Neural cell (in vitro differentiated cells): Measurements from ENCODE around the gene OR6T1. TPM values are rescaled to one million over a fixed set of nuclear protein-coding genes. Genes with fewer than 3 reads are reported as not detected.

ENCODE experiments used
- H2AFZ ChIP-seq: fragments of 200-600, 300-800 bp; sonication (generic), shearing (Covaris generic); 2 replicates; pipeline ENCODE4 v1.6.0; 2014; ENCODE audit warnings: low read depth, mild to moderate bottlenecking, antibody characterized with exemption, low read length, moderate library complexity
- H3F3A ChIP-seq: fragments of 200-600 bp; shearing (Covaris generic); 2 replicates; pipeline ENCODE4 v1.6.1; 2016; ENCODE audit warnings: mild to moderate bottlenecking, moderate library complexity, mixed read lengths, antibody characterized with exemption, low read length; ENCODE audit not compliant: insufficient read depth, poor library complexity, severe bottlenecking
- H3K27ac ChIP-seq: fragments of 200-600, 300-800 bp; sonication (generic), shearing (Covaris generic); 2 replicates; pipeline ENCODE4 v1.5.1; 2014; ENCODE audit warnings: mild to moderate bottlenecking, low read length, moderate library complexity
- H3K27me3 ChIP-seq: fragments of 300-800, 200-600 bp; sonication (generic), shearing (Covaris generic); 2 replicates; pipeline ENCODE4 v1.6.0; 2014; ENCODE audit warnings: mild to moderate bottlenecking, low read depth, low read length, moderate library complexity; ENCODE audit not compliant: insufficient read depth
- H3K36me3 ChIP-seq: fragments of 300-800, 200-600 bp; sonication (generic), shearing (Covaris generic); 2 replicates; pipeline ENCODE4 v1.5.1; 2014; ENCODE audit warnings: mild to moderate bottlenecking, antibody characterized with exemption, low read length, moderate library complexity; ENCODE audit not compliant: insufficient read depth
- H3K4me2 ChIP-seq: fragments of 300-800, 200-600 bp; sonication (generic), shearing (Covaris generic); 2 replicates; pipeline ENCODE4 v1.6.0; 2014; ENCODE audit warnings: mild to moderate bottlenecking, low read length
- H3K4me3 ChIP-seq: fragments of 300-800, 200-600 bp; sonication (generic), shearing (Covaris generic); 2 replicates; pipeline ENCODE4 v1.5.1; 2014; ENCODE audit warnings: mild to moderate bottlenecking, low read length, moderate library complexity
- H3K79me2 ChIP-seq: fragments of 200-600 bp; shearing (Covaris generic); replicated peaks from 2 replicates; pipeline ENCODE4 v1.6.0; 2014; ENCODE audit warnings: mild to moderate bottlenecking, low read length, moderate library complexity; ENCODE audit not compliant: insufficient read depth
- H3K9ac ChIP-seq: fragments of 300-800, 200-600 bp; sonication (generic), shearing (Covaris generic); 2 replicates; pipeline ENCODE4 v1.6.1; 2016; ENCODE audit warnings: mild to moderate bottlenecking, low read length, mixed read lengths
- H3K9me2 ChIP-seq: fragments of 200-600 bp; shearing (Covaris generic); 2 replicates; pipeline ENCODE4 v1.6.1; 2016; ENCODE audit warnings: mild to moderate bottlenecking, low read length, mixed read lengths; ENCODE audit not compliant: insufficient read depth
- H3K9me3 ChIP-seq: fragments of 200-600, 300-800 bp; sonication (generic), shearing (Covaris generic); 2 replicates; pipeline ENCODE4 v1.6.1; 2016; ENCODE audit warnings: mild to moderate bottlenecking, mixed run types, low read length, moderate library complexity, mixed read lengths
- H4K20me1 ChIP-seq: fragments of 200-600 bp; shearing (Covaris generic); 2 replicates; pipeline ENCODE4 v1.6.1; 2016; ENCODE audit warnings: mild to moderate bottlenecking, mixed run types; ENCODE audit not compliant: insufficient read depth
- EP300 ChIP-seq: fragments of 450-650 bp; conservative IDR thresholded peaks from 2 replicates; pipeline ENCODE4 v1.6.1; 2014; ENCODE audit warnings: antibody characterized with exemption, mild to moderate bottlenecking, moderate library complexity; ENCODE audit not compliant: poor library complexity, severe bottlenecking
- EZH2 ChIP-seq: fragments of 200-600, 300-800 bp; shearing (Covaris generic), sonication (generic); IDR thresholded peaks from 2 replicates; pipeline ENCODE4 v1.6.1; 2014; ENCODE audit warnings: antibody characterized with exemption, low read length, borderline replicate concordance, mild to moderate bottlenecking; ENCODE audit not compliant: insufficient read depth, poor library complexity, severe bottlenecking
- MXI1 ChIP-seq: fragments of 450-650 bp; conservative IDR thresholded peaks from 2 replicates; pipeline ENCODE4 v1.6.1; 2014; ENCODE audit warnings: antibody characterized with exemption, mild to moderate bottlenecking; ENCODE audit not compliant: poor library complexity, severe bottlenecking
- POLR2AphosphoS5 ChIP-seq: IDR thresholded peaks from 2 replicates; pipeline ENCODE4 v1.6.1; 2012
- RAD21 ChIP-seq: fragments of 450-650 bp; conservative IDR thresholded peaks from 2 replicates; pipeline ENCODE4 v1.6.1; 2014; ENCODE audit warnings: antibody characterized with exemption, mild to moderate bottlenecking, moderate library complexity
- SMC3 ChIP-seq: fragments of 450-650 bp; conservative IDR thresholded peaks from 2 replicates; pipeline ENCODE4 v1.6.1; 2014; ENCODE audit warnings: antibody characterized with exemption, mild to moderate bottlenecking, moderate library complexity; ENCODE audit not compliant: poor library complexity
- TAF1 ChIP-seq: IDR thresholded peaks from 2 replicates; pipeline ENCODE4 v1.6.1; 2012; ENCODE audit warnings: low read depth
- polyA plus RNA-seq: library from polyadenylated mRNA; depleted of rRNA; stranded (reverse); fragments of >200 nt; gene quantifications from 2 replicates; pipeline ENCODE4 v1.2.3, GENCODE V29; 2014
- TF ChIP-seq, protein P1 (sequence below): IDR thresholded peaks from 2 replicates; pipeline ENCODE4 v1.6.1; 2012; ENCODE audit warnings: borderline replicate concordance
- TF ChIP-seq, protein P2 (sequence below): fragments of 450-650 bp; IDR thresholded peaks from 2 replicates; pipeline ENCODE4 v1.5.1; 2014; ENCODE audit warnings: antibody characterized with exemption, mild to moderate bottlenecking, moderate library complexity; ENCODE audit not compliant: poor library complexity, severe bottlenecking

OR6T1 gene
- polyA plus RNA-seq, 1 donor from 2014 or later = not detected

DNA sequence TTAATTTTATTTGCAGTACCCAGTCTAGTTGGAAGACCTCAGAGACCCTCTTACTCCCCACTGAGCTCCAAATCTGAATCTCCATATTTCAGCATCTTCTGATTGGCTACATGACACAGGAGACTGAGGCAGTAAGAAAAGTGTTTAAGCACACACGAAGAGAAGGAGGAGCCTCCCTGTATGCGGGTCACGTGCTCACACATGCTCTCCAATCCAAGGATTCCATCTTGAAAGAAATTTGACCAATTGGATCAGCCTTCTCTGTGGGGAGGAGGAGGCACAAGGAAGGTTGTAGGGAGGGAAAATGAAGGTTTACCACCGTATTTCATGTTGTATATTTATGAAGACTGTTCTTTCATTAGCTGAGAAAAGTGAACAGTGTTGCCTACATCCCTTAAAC lies 1.2 kb downstream of the OR6T1 start:
- no peak overlapping the region for H3K4me2 ChIP-seq
- no peak overlapping the region for H3K9ac ChIP-seq
- no peak overlapping the region for H3K4me3 ChIP-seq
- no peaks in the 10 kb centered on the region for H3F3A ChIP-seq
- H2AFZ ChIP-seq = no peak overlapping the region
- no peaks in the 10 kb centered on the region for H3K27me3 ChIP-seq
- no peak overlapping the region for H3K27ac ChIP-seq
- no peaks in the 10 kb centered on the region for H3K79me2 ChIP-seq
- no peaks in the 10 kb centered on the region for H4K20me1 ChIP-seq
- H3K9me2 ChIP-seq = no peaks in the 10 kb centered on the region
- no peaks in the 10 kb centered on the region for H3K36me3 ChIP-seq
- H3K9me3 ChIP-seq = no peaks in the 10 kb centered on the region
- TF ChIP-seq MXI1 (no peak), TAF1 (no peak), POLR2AphosphoS5 (no peak), EP300 (no peak), EZH2 (no peak), SMC3 (no peak), RAD21 (no peak)
- TF ChIP-seq, protein P1, sequence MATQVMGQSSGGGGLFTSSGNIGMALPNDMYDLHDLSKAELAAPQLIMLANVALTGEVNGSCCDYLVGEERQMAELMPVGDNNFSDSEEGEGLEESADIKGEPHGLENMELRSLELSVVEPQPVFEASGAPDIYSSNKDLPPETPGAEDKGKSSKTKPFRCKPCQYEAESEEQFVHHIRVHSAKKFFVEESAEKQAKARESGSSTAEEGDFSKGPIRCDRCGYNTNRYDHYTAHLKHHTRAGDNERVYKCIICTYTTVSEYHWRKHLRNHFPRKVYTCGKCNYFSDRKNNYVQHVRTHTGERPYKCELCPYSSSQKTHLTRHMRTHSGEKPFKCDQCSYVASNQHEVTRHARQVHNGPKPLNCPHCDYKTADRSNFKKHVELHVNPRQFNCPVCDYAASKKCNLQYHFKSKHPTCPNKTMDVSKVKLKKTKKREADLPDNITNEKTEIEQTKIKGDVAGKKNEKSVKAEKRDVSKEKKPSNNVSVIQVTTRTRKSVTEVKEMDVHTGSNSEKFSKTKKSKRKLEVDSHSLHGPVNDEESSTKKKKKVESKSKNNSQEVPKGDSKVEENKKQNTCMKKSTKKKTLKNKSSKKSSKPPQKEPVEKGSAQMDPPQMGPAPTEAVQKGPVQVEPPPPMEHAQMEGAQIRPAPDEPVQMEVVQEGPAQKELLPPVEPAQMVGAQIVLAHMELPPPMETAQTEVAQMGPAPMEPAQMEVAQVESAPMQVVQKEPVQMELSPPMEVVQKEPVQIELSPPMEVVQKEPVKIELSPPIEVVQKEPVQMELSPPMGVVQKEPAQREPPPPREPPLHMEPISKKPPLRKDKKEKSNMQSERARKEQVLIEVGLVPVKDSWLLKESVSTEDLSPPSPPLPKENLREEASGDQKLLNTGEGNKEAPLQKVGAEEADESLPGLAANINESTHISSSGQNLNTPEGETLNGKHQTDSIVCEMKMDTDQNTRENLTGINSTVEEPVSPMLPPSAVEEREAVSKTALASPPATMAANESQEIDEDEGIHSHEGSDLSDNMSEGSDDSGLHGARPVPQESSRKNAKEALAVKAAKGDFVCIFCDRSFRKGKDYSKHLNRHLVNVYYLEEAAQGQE = no peak
- TF ChIP-seq, protein P2, sequence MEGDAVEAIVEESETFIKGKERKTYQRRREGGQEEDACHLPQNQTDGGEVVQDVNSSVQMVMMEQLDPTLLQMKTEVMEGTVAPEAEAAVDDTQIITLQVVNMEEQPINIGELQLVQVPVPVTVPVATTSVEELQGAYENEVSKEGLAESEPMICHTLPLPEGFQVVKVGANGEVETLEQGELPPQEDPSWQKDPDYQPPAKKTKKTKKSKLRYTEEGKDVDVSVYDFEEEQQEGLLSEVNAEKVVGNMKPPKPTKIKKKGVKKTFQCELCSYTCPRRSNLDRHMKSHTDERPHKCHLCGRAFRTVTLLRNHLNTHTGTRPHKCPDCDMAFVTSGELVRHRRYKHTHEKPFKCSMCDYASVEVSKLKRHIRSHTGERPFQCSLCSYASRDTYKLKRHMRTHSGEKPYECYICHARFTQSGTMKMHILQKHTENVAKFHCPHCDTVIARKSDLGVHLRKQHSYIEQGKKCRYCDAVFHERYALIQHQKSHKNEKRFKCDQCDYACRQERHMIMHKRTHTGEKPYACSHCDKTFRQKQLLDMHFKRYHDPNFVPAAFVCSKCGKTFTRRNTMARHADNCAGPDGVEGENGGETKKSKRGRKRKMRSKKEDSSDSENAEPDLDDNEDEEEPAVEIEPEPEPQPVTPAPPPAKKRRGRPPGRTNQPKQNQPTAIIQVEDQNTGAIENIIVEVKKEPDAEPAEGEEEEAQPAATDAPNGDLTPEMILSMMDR = no peak

DNA sequence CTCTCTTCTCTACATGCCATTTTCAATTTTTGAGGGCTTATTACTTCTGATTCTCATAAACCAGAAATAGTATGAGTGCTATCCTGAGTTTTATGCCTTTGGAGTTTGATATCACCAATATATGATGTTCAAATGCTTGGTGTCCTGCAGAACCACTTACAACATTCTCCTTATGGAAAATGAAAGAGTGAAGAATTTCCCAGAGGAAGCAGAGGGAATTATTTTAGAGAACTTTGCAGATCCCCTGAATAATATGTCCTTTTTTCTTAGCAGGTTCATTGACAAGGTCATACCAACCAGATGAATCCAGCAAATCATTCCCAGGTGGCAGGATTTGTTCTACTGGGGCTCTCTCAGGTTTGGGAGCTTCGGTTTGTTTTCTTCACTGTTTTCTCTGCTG lies 4.3 kb downstream of the OR6T1 start, which contains the start of gene OR4D5:
OR4D5 (plus strand) TSS at position 301 of the 400 bp plus-strand sequence; CDS start at position 301, 0 bp downstream.
- TF ChIP-seq, protein P2 = no peak
- no peak for TF ChIP-seq MXI1
- Histone ChIP-seq H3K36me3 (no peaks in the 10 kb centered on the region), H3K4me2 (no peak within 1 kb of the TSS), H3K9me2 (no peaks in the 10 kb centered on the region), H3K27me3 (no peaks in the 10 kb centered on the region), H4K20me1 (no peaks in the 10 kb centered on the region), H3F3A (no peaks in the 10 kb centered on the region), H3K9me3 (no peaks in the 10 kb centered on the region), H3K9ac (no peak within 1 kb of the TSS), H2AFZ (no peak within 1 kb of the TSS), H3K27ac (no peak within 1 kb of the TSS), H3K4me3 (no peak within 1 kb of the TSS), H3K79me2 (no peaks in the 10 kb centered on the region)
